Measurements from ENCODE around the gene TGFBI.

TGFBI gene

DNA sequence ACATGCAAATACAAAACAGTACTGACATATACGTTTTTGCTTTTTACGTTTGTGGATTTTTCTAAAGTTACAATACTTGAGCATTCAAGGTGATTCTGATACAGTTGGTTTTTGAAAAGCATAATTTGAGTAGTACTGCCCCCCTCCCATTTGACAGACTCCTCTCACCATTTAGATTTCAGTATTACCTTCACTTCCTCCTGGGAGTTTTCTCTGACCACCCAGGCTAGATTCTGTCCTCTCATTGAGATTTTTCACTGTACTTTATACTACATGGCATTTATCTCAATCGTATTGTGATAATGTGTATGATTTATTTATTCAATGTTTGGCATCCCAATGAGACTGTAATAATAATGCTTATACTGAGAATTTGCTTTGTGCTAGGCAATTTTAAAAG is 71.1 kb downstream of the TGFBI start:
- DNase-seq: no peak

DNA sequence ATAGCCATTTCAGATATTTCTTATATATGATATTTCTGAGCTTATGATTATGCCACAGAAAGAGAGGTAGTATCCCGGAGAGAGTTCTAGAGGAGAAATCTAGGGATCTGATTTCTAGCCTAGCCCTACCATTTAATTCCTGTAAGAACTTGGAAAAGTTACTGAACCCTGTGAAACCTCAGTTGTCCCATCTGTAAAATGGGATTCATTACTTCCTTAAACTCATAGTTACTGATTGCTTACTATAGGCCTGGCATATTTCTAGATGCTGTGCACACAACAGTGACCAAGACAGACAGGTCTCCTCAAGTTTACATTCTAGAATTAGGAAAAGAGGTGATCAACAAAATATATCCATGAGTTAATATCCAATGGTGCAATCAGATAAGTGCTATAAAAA is 73.1 kb downstream of the TGFBI start:
- DNase-seq: no peak

DNA sequence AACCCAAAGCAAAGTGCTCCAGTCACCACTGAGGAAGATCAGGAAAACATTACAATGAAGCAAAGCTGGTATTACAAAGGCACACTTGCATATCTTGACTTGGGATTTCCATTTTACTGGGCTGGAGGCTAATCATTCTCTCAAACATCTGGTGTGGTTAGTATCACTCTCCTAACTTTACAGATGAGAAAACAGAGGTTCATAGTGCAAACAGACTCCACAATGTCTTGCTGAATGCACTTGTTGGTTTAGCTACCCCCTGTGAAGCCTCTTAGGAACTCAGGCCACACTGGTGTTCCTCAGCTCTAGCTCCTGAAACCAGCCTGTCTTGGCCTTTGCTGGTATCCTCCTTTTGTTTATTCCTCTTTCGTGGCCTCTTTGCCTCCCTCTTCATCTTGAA is 74.3 kb downstream of the TGFBI start:
- no peak for DNase-seq

DNA sequence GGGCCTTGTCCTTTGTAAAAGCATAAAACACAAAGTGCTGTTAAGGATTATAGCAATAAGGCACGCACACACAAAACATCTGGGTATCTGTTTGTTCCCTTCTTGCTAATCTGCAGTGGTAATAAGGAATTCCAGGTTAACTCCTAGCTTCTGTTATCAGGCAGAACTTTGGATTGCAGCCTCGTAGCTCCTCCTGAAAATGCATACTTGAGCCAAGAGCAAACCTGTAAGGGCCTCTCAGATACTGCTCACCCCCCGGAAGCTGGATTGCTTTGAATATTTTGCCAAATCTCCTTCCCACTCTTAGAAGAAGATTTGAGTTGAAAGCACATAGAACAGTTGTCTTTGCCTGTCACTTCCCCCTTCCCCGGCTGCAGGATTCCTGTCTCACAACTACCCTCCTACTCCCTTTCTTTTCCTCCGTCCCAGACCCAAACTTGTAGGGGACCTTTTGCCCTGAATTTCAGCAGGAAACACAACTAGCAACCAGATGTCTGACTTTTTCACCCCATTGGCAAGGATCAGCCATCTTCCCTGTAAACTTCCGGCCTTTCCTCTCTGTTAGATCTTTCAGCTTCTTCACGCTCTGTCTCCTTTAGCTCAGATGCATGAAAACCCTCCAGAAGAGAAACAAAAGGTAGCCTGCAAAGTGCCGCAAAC is 75.6 kb downstream of the TGFBI start:
- DNase-seq: no peak

DNA sequence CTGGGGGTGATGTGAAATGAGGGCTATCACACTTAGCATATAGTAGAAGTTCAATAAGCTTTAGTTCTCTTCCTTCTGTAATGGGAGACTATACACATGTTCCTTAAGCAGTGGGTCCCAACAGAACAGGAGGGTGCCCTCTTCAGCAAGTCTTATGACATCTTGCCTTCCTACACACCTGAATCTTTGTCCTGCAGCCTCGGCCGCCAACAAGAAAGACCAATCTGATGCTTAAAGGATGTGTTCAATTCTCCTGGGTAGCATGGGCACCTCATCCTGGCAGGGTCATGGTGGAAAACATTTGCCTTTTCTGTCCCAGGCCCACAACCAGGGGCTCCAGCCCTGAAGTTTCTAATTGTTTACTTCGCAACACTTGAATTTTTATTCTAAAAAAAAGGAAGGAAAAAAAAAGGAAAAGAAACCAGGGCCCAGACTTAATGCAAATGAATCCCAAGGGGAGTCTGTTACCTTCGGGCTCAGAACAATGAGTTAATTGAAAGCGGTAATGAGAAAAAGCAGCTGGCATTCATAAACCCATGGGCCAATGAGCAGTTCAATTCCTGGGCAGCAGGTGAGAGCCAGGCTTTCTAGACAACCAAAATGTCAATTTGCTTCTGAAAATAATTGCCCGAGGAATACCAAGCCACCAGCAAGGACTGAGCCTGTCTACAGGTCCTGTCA is 77.7 kb downstream of the TGFBI start:
- DNase-seq: no peak

DNA sequence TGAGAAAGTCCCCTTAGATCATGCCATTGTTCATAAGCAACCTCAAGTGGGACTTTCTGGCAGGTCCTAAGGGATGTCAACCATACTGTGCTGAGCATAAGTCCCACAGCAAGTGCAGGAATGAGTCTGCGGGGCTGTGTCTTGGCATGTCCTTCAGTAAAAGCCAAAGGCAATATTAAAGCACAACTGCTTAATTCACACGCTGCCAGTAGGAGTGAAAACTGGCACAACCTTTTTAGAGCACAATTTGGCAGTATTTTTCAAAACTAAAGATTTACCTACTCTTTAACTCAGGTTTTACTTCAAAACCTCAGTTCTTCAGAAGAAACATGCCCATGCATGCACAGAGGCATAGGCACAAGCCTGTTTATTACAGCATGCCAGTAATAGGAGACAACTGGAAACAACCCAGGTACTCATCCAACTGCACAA is 79.4 kb downstream of the TGFBI start:
- DNase-seq: no peak

DNA sequence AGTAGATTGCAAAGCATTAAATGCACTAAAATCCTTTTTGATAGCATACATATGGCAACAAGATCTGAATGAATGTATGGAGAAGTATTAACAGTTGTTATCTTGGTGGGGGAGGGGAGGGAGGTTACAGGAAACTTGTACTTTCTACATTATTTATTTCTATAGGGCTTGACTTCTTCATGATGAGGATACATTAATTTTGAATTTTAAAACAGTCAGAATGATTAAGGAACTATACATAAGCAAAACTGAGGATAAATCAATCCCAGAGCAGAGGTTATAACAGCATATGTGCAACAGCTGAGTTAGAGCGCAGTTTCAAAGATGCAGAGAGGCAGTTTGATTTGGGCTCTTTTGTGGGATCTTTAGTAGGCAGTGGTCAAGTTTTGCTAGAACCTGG is 80.0 kb downstream of the TGFBI start:
- DNase-seq: no peak

DNA sequence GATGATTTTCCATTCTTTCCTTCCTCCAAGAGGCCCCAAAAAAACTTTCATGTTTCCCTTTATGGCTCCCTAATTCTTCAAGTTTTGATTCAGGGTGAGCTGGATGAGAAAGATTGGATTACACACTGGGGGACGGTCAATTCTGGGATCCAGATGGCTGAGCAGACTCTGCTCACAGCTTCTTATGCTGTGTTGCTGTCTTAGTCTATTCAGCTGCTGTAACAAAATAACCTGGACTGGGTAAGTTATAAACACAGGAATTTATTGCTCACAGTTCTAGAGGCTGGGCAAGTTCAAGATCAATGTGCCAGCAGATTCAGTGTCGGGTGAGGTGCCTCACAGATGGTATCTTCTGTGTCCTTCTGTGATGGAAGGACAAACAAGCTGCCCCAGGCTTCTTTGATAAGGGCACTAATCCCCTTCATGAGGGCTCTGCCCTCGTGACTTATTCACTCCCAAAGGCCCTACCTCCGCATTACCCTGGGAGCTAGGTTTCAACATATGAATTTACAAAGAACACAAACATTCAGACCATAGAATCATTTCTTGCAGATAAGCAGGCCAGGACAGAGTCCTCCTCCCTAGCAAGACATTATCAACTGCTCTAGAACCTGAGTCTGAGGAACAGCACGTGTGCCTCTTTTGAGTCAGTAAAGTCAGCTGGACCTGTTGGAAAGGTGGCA is 80.8 kb downstream of the TGFBI start:
- DNase-seq: no peak

Data from NCI-H748 treated with DMSO at 0.1 percent for 48 hours (cell line).